Right renal pelvis (tissue), 4 donors: ENCODE data around the gene DDC. TPM values are rescaled to one million over a fixed set of nuclear protein-coding genes. Genes with fewer than 3 reads are reported as not detected.

ENCODE experiments used
- DNase-seq, 4 donors: peaks; one replicate each; pipeline ENCODE4 v3.0.0-alpha.2; 2013; ENCODE audit warnings: low read depth in 4 of 4, low spot score in 3 of 4, missing footprints in 1 of 4
- polyA plus RNA-seq, 4 donors: library from polyadenylated mRNA; unstranded; fragments of 120-200 nt; gene quantifications; one replicate each; pipeline ENCODE4 v1.2.1, GENCODE V29; 2013; ENCODE audit not compliant: insufficient read length in 4 of 4

Gene DDC
- polyA plus RNA-seq, 4 donors, result 83.2 to 113 (median 84.9) TPM

- no peak for DNase-seq
Measured at GRCh38 chr7:50426280-50427045, 138.7 kb downstream of the DDC start.

GRCh38 chr7:50425318-50425717 lies 139.9 kb downstream of the DDC start:
- no peak for DNase-seq

GRCh38 chr7:50423860-50424259 lies 141.3 kb downstream of the DDC start:
- no peak for DNase-seq

GRCh38 chr7:50422858-50423257 lies 142.3 kb downstream of the DDC start:
- DNase-seq, result no peak

GRCh38 chr7:50421043-50421442 lies 144.2 kb downstream of the DDC start:
- no peak for DNase-seq

- no peak for DNase-seq
Measured at GRCh38 chr7:50418526-50419290, 146.5 kb downstream of the DDC start.

GRCh38 chr7:50418086-50418515 lies 147.1 kb downstream of the DDC start:
- peak; percentile 45 to 63 (median 53) for DNase-seq

GRCh38 chr7:50416527-50417182 lies 148.6 kb downstream of the DDC start:
- DNase-seq, result no peak

- no peak for DNase-seq
Measured at GRCh38 chr7:50415844-50416364, 149.3 kb downstream of the DDC start.

GRCh38 chr7:50413561-50413960 lies 151.6 kb downstream of the DDC start:
- no peak for DNase-seq

- no peak for DNase-seq
Measured at GRCh38 chr7:50412973-50413372, 152.2 kb downstream of the DDC start.

GRCh38 chr7:50411332-50411731 lies 153.9 kb downstream of the DDC start:
- DNase-seq, result no peak

GRCh38 chr7:50409856-50410745 lies 155.1 kb downstream of the DDC start:
- no peak for DNase-seq

Other genes starting within 250 kb of the DDC start
- 10 to 100 TPM; 25.0 to 31.0 (median 29.4) TPM for gene FIGNL1, start 115.1 kb downstream of the DDC start, polyA plus RNA-seq
- 10 to 100 TPM; 31.4 to 40.4 (median 32.4) TPM for gene GRB10, start 217.5 kb upstream of the DDC start, polyA plus RNA-seq